Glutamatergic neuron (in vitro differentiated cells): Measurements from ENCODE around the gene MEGF11. TPM values are rescaled to one million over a fixed set of nuclear protein-coding genes. Genes with fewer than 3 reads are reported as not detected.

ENCODE experiments used
- DNase-seq: peaks from one replicate; pipeline ENCODE4 v3.0.0; 2022
- H3K27ac Mint-ChIP-seq: one replicate; pipeline ENCODE4 v1.8.0; 2020; ENCODE audit warnings: mild to moderate bottlenecking, mixed read lengths, inconsistent platforms; ENCODE audit not compliant: unreplicated experiment
- H3K27me3 Mint-ChIP-seq: one replicate; pipeline ENCODE4 v1.8.0; 2020; ENCODE audit warnings: mild to moderate bottlenecking, moderate library complexity, mixed read lengths, inconsistent platforms; ENCODE audit not compliant: unreplicated experiment
- H3K36me3 Mint-ChIP-seq: one replicate; pipeline ENCODE4 v1.8.0; 2020; ENCODE audit warnings: mild to moderate bottlenecking, mixed read lengths, inconsistent platforms; ENCODE audit not compliant: unreplicated experiment
- H3K4me1 Mint-ChIP-seq: one replicate; pipeline ENCODE4 v1.8.0; 2020; ENCODE audit warnings: mild to moderate bottlenecking, low read depth, mixed read lengths, inconsistent platforms; ENCODE audit not compliant: unreplicated experiment
- H3K4me3 Mint-ChIP-seq: one replicate; pipeline ENCODE4 v1.8.0; 2020; ENCODE audit warnings: mild to moderate bottlenecking, mixed read lengths, inconsistent platforms; ENCODE audit not compliant: unreplicated experiment
- H3K9me3 Mint-ChIP-seq: one replicate; pipeline ENCODE4 v1.8.0; 2020; ENCODE audit warnings: mild to moderate bottlenecking, moderate library complexity, mixed read lengths, inconsistent platforms; ENCODE audit not compliant: unreplicated experiment
- total RNA-seq: library from RNA; stranded (reverse); fragmentation: NEBNext Ultra II Directional; extraction: Animal tissue kit (Norgen Biotek cat#: 25700); gene quantifications from one replicate; pipeline ENCODE4 v1.2.1, GENCODE V29; 2021; ENCODE audit not compliant: unreplicated experiment
- TF ChIP-seq, protein P1 (sequence below): fragments of 200-600 bp; sonication (generic); IDR thresholded peaks from one replicate; pipeline ENCODE4 v1.5.0; 2021; ENCODE audit not compliant: partially characterized antibody, unreplicated experiment

The MEGF11 gene
- total RNA-seq, 1 donor from 2014 or later = 2.6 TPM

GRCh38 chr15:66039117-66039871, 214.3 kb downstream of the MEGF11 start:
- no peak for DNase-seq
- H3K9me3 Mint-ChIP-seq = no peaks in the 10 kb centered on the region
- no peak overlapping the region for H3K4me3 Mint-ChIP-seq
- H3K27me3 Mint-ChIP-seq = peaks cover 2% of the 10 kb centered on the region
- H3K36me3 Mint-ChIP-seq = no peaks in the 10 kb centered on the region
- H3K27ac Mint-ChIP-seq = no peak overlapping the region
- peaks cover 24% of the 10 kb centered on the region for H3K4me1 Mint-ChIP-seq
- TF ChIP-seq, protein P1, sequence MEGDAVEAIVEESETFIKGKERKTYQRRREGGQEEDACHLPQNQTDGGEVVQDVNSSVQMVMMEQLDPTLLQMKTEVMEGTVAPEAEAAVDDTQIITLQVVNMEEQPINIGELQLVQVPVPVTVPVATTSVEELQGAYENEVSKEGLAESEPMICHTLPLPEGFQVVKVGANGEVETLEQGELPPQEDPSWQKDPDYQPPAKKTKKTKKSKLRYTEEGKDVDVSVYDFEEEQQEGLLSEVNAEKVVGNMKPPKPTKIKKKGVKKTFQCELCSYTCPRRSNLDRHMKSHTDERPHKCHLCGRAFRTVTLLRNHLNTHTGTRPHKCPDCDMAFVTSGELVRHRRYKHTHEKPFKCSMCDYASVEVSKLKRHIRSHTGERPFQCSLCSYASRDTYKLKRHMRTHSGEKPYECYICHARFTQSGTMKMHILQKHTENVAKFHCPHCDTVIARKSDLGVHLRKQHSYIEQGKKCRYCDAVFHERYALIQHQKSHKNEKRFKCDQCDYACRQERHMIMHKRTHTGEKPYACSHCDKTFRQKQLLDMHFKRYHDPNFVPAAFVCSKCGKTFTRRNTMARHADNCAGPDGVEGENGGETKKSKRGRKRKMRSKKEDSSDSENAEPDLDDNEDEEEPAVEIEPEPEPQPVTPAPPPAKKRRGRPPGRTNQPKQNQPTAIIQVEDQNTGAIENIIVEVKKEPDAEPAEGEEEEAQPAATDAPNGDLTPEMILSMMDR = no peak

- Mint-ChIP-seq H3K36me3 (no peaks in the 10 kb centered on the region), H3K4me1 (peaks cover 24% of the 10 kb centered on the region), H3K27ac (no peak overlapping the region), H3K9me3 (peaks cover 1% of the 10 kb centered on the region), H3K27me3 (peaks cover 2% of the 10 kb centered on the region), H3K4me3 (no peak overlapping the region)
- TF ChIP-seq, protein P1 = no peak
- DNase-seq = no peak
These were observed 215.0 kb downstream of the MEGF11 start for GRCh38 chr15:66038387-66039116.

DNA sequence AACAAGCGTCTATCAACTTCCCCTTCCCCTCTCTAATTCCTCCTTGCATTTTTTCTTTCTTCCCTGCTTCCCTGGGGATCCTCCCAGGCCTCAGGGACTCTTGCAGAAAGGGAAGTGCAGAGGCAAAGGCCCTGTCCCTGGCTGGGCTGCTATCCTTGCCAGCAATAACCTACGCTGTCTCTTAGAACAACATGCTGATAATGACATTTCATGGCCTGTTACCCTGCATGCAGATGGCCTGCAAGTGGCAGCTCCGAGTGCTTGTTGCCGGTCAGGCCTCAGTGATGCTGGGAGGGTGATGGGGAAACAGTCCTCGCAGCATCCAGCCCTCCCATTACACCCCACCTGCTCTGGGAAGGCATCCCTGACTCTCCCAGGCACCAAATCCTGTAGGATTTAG, 216.7 kb downstream of the MEGF11 start:
- no peak overlapping the region for H3K27ac Mint-ChIP-seq
- peaks cover 8% of the 10 kb centered on the region for H3K36me3 Mint-ChIP-seq
- peaks cover 4% of the 10 kb centered on the region for H3K9me3 Mint-ChIP-seq
- no peaks in the 10 kb centered on the region for H3K27me3 Mint-ChIP-seq
- TF ChIP-seq, protein P1 = no peak
- H3K4me3 Mint-ChIP-seq = no peak overlapping the region
- peaks cover 17% of the 10 kb centered on the region for H3K4me1 Mint-ChIP-seq
- no peak for DNase-seq

DNA sequence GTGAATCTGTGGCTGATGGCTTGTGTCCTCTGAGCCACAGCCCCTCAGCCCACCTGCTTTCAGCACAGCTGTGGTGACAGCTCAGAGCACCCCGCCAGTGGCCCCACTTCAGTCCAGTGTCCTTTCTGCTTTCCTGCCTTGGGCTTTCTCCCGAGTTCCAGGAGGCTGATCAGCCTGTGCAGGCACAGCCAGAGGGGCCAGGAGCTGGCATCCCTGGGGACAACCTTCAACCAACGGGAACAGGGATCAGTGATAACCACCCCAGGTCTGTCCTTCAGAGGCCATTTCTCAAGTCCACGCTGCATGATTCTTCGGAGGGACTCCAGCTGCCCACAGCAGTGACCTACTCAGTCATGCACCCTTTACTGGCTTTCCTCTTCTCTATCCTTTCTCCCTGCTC, 217.6 kb downstream of the MEGF11 start:
- TF ChIP-seq, protein P1 = no peak
- Mint-ChIP-seq H3K4me3 (no peak overlapping the region), H3K9me3 (peaks cover 4% of the 10 kb centered on the region), H3K27me3 (no peaks in the 10 kb centered on the region), H3K4me1 (peaks cover 17% of the 10 kb centered on the region), H3K27ac (no peak overlapping the region), H3K36me3 (peaks cover 15% of the 10 kb centered on the region)
- no peak for DNase-seq

GRCh38 chr15:66033143-66033542, 220.4 kb downstream of the MEGF11 start:
- H3K4me3 Mint-ChIP-seq = no peak overlapping the region
- peaks cover 4% of the 10 kb centered on the region for H3K9me3 Mint-ChIP-seq
- TF ChIP-seq, protein P1 = no peak
- no peaks in the 10 kb centered on the region for H3K27me3 Mint-ChIP-seq
- H3K36me3 Mint-ChIP-seq = peaks cover 15% of the 10 kb centered on the region
- peaks cover 12% of the 10 kb centered on the region for H3K4me1 Mint-ChIP-seq
- DNase-seq = no peak
- no peak overlapping the region for H3K27ac Mint-ChIP-seq
